CD4-positive, alpha-beta T cell treated with Interleukin-4 for 4 hours (primary cell): ENCODE results near the gene SNCAIP.

Experiments used
- DNase-seq: peaks from one replicate; pipeline ENCODE4 v3.0.0-alpha.2; 2020

Gene SNCAIP

DNA sequence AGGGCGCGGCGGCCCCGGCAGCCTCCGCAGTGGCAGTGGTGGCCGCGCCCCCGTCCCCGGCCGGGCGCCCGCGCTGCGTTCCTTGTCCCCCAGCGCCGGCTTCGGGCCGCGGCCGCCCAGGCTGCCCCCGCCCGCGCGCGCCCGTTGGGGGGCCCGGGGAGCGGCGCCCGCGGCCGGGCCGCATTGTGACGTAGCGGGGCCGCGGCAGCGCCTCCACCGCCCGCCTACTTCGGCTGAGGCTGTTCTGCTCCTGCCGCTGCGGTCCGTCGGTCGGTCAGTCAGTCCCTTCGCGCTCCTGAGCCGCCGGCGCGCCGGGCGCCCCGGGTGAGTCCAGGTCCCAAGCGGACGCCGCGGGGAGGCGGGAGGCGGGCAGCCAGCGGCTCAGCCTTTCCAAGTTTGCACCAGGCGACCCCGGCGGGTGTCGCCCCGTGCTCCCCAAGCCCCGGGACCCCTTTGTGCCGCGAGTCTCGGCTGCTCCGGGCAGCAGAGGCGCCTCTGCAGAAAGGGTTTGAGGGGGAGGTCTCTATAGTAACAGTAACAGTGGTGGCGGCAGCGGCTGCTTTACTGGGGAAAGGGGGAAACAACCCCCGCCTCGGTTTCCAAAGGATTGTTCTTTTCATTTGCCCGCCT, at the start of gene SNCAIP:
SNCAIP (plus strand) TSS at position 277 of the 630 bp plus-strand sequence. CDS start 78,898 bp downstream, outside the sequence.
- DNase-seq = no peak

DNA sequence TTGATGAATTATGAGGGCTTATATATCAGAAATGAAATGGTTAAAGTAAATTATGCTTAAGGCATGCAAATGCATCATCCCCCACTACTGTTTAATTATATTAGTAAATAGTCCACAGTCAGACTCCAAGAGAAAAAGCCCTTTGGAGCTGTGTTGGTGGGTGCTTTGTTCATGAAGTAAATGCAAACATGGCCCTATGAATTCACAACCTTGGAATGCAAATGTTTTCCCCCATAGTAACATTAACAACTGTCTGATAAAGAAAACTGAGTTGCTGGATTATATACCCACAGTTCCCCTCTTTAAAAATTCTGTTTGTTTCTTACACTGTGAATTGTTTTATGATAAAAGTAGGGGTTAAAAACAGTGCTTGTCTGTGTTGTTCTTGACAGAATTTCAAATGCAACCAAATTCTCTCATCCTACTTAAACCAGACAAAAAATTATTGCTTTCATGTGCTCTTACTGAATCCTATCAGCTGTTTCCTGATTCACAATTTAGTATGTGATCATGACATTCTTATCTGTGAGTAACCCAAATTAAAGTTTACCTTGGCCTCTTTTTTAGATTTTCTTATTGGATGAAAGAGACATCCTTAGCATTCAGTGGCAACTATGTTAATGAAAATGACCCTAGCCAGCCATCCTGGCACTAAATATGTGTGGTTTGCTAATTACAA, 48.5 kb upstream of the SNCAIP start:
- no peak for DNase-seq

DNA sequence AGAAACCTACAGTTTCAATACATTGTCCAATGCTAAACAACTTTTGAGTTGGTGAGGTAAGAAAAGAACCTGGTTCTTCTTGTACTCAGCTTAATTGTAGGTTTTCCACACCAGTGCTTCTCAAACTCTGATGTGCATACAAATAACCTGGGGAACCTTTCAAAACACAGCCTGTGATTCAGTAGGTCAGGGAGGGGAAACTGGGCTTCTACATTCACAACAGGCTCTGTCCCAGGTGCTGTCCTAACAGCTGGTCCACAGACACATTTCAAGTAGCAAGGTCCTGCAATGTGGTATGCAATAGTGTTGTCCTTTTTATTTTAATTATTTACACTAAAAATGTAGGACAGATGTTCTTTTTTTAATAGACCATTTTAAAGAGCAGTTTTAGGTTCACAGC, 47.4 kb upstream of the SNCAIP start:
- no peak for DNase-seq

DNA sequence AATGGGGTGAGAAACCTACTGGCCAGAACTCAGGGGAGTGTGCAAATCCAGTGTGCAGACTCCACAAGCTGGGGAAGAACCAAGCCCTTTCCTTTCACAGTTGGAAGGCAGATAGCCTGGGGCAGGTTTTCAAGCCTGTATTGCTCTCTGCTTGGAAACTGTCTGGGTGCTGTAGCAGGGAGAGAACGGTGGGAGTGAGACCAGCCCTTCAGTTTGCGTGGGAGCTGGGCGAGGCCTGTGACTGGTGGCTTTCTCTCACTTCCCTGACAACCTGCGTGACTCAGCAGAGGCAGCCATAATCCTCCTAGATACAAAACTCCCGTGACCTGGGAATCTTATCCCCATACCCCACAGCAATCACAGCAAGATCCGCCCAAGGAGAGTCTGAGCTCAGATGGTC, 44.9 kb upstream of the SNCAIP start:
- DNase-seq = no peak

DNA sequence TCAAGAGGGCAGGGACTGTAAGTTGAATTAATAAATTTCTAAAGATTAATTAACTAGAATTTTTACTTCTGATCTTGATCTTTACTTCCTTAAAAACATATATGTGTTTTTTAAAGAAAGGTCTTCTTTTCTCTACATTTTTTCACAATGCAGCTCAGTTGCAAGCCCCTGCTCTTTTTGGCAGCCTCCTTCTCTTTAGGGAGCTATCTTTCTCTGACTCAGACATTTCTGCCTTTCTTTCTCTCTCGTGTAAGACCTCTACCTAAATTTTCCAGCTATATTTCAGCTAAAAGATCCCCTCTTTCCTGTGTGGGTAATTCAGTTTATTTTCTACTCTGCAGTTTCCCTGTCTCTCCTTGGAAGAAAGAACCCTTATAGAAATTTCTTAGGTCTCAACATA, 38.3 kb upstream of the SNCAIP start:
- no peak for DNase-seq

DNA sequence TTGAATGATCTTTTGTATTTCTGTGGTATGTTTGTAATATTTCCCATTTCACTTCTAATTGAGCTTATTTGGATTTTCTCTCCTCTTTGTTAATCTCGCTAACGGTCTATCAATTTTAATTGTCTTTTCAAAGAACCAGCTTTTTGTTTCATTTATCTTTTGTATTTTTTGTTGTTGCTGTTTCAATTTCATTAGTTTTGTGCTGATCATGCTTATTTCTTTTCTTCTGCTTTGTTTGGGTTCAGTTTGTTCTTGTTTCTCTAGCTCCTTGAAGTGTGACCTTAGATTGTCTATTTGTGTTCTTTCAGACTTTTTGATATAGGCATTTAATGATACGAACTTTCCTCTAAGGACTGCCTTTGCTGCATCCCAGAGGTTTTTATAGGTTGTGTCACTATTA, 28.4 kb upstream of the SNCAIP start:
- DNase-seq = no peak

DNA sequence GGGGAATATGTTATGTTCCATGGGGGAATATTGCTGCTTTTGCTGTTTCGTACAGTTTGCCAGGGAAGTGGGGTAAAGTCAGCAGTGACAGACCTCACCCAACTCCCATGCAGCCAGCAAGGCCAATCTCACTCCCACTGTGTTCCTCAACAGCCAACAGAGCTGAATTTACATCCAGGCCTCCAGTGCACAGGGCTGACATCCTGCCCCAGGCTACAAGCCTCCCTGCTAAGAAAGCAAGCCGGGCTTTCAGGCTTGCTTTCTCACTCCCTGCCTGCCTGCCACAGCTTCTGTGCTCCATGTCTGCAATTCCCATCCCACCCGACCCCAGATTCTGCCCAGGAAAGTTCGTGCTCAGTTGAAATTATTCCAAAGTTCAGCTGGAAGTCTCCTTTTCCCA, 25.5 kb upstream of the SNCAIP start:
- no peak for DNase-seq

DNA sequence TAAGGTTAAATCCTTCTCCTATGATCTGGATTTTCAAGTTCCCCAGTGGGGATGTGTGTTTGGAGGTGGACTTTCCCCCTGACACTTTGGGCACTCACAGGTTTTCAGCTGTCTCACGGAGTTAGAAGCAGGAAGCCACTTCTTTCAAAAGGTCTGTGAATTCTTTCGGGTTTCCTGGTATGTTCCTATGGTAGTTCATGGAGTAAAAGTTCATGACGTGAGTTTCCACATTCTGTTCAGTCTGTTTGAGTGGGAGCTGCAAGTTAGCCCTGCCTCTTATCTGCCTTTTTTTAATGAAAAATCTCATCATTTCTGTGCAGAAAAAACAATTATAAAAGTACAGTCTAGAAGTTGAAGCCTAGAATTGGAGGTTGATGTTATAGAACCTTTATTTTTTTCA, 24.9 kb upstream of the SNCAIP start:
- DNase-seq = no peak

DNA sequence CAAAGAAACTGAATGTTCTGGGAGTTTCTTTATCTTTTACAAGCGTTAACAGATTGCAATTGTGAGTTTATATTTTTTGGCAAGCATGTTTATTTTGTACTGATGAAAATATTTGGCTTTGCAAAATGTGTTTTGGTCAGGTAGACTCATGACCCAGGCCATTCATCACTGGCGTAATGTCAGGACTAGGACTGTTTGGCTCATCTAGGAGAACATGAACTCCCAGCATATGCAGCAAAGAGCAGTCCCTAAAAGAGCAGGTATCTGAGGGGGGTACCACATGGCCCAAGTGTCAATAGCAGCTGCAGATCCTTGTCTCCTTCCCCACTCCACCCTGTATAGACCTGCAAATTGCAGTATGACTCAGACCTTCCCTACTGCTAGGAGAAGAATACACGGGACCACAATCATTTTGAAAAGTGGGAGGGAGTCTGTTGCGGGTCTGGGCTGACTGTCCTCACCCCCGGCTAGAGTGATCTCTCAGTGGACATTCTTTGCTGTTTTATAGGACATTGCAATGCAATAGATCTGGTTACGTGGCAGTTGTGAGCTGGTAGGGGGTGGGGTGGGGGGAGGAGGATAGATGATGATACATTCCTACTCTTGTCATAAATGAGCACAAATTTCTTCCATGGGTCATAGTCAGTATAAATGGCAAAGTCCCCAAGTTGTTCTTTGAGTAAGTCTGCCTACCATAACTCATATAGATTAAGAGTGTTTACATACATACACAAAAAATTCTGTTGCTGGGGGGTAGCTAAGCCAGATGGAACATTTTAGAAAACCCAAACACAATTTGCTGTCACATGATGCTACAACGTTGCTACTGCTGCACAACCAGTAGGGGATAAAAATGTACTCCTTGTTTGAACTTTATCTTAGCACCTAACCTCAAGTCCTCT, 20.8 kb upstream of the SNCAIP start:
- no peak for DNase-seq

DNA sequence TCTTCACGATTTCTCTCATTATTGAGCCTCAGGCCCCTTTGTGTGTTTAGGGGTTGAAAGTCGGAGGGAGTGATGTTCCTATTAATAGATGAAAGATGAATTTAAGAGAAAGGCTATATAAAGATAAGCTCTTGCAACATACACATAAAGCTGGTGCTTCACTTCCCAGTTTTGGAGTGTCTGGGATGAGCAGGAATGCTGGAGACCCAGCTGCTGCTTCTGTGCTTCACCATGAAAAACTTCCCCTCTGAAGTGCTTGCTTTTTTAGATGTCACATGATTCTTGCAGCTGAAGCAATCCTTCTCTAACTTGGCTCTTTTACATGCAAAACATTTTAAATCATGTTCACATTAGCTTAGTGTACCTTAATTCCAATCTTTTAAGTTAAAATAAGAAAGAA, 19.7 kb upstream of the SNCAIP start:
- DNase-seq = no peak

DNA sequence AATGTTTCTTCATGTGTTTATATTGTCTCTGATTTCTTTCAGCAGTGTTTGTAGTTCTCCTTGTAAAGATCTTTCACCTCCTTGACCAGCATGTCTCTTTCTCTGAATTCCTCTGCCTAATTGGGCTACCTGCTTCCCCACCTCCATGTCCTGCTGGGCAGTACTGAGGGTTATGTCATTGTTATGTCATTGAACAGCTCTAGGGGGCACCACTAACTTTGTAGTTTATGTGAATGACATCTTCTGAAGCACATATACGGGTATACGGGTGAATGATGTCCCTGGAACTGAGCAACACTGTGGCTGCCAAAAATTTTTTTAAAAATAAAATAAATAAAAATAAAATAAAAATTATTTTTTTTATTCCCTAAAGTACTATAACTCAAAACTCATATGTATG, 16.9 kb upstream of the SNCAIP start:
- no peak for DNase-seq

DNA sequence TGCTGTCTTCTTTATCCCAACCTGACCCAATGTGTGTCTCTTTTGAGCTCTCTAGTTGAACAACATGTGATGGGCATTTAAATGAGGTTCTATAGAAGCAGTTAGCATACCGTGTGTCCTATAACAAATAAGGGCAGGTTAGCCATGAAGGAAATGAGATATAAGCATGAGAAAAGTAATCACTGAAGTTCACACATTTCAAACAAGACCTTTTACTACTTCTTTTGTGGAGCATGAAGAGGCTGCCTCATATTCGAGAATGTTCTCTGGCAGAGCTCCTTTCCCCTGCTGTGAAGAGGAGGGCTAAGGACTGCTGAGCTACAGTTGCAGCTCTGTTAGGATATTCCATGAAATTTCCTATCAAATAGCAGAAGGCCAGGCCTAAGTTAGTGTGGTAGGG, 15.2 kb upstream of the SNCAIP start:
- no peak for DNase-seq

DNA sequence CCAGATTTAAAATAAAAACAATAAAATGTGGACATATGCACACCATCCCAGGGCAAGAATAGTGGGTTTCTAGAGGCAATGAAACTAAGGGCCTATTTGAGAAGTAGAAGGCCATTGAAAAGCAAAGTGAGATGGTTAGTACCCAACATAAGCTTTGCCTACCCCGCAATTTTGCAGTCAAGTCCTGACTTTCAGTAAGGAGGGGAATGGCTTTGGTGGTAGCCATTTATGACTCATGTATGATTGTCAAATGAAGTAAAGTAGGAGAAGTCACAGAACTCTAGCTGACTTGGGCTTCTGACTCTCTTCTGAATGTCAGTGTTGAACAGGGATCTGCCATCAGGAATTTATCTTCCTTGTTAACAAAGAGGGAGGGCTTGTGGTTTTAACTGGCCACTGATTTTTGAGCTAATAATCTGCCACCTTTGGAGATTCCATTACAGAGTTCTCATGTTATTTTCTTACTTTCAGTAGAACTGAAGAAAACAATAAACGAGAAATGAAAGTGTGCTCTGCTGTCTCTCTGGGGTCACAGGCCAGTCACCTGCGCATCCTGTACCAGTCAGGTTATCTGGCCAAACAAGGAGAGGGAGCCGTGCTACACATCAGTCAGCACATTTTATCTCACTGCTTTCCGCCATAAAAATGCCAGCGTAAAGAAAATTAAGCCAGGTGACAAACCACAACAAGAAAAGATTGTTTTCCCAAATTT, 14.3 kb upstream of the SNCAIP start:
- no peak for DNase-seq

DNA sequence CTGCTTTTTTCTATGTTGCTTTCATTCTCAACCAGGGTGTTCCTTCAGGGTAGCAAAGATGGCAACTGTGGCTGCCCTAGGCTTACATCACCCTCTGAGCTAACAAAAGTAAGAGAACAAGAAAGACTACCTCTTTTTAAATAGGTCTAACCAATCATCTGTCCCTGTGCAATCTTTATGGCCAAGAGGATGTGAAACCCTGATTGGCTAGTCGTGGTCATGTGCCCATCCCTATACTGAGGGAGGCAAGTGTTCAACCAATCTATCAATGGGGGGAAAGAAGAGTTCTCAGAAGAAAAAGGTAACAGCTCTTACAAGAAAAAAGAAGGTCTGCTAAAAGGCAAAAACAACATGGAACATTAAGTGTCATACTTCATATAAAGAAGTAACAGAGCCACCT, 11.7 kb upstream of the SNCAIP start:
- DNase-seq = no peak

DNA sequence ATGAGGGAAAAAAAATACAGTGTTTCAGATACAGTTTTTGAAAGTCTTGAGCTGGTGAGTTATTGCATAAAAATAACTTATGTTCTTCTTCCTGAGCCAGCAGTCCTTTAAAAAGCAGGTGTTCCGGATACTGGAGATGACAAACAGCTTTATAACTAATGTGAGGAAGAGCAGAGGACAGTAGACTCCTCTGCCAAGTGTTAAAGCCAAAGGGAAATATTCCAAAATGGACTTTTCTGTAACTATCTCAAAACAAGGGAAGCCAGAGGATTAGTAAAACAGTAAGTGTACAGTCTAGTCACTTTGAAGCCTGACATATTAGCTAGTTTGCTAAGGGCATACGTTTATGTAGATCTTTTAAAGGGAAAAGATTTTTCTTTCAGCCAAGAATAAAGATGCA, 11.0 kb upstream of the SNCAIP start:
- no peak for DNase-seq

DNA sequence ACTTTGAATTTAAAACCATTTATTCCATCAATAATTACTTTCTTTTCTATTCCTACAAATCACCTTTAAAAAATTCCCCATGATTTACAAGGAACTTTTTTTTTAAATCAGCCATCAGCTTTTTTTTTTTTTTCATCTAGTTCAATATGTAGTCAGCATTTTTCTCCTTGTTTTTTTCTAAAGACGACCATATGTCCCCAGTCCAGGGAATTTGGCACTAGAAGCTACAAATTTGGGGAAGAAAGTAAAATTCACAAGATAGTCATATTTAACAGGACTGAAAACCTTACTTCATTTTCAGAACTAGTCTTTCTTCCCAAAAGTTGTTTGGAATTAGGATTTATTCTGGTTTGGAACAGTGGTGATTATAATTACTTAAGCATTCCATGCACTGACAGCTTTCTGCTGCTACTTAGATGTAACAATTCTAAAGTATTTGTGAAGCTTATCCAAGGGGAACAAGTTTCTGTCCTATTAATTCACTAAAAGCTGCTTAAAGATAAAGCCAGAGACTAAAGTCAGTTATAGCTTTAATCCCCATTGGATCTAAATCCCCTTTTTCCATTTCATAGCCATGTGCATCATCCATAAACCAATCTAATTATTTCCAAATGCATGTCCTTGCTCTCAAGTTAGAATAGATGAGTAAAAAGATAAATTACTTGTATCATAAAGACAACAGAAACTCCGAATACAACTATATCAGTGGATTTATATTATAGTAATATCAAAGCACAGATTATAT, 7.4 kb upstream of the SNCAIP start:
- no peak for DNase-seq

DNA sequence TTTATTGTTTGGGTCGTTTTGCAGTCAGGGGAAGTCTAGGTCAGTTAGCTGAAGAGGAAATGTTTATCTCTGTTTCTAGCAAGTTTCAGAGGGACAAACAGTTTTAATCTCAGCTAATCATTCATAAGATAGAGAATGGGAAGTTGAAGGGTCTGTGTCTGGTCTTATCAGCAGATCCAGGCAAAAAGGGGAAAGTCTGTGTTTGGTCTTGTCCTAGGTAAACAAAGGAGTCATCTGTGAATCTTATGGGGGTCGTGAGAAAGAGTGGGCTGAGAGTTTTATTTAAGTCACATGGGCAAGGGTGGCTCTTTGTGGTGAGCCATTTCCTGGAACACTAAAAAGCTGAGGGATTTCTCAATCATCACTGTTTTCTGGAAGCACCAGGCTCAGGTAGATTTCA, 5.6 kb upstream of the SNCAIP start:
- DNase-seq = no peak

DNA sequence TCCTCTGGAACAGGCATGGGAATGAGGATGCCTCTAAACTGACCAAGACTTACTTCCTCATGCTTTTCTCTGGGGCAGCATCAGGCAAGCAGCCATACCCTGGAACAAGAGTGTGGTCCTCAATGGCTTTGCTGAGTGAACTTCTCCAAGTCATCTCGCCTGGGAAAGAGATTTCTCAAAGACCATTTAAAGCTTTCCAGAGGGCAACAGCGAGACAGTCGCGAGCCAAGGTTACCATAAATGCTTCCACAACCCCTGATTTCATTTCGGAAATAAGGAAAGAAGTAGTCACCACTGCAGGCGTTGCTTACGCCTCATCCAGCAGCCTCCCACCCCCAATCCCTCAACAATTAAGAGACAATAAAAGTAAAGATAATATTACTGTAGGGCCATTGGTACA, 1.1 kb upstream of the SNCAIP start:
- DNase-seq = no peak

DNA sequence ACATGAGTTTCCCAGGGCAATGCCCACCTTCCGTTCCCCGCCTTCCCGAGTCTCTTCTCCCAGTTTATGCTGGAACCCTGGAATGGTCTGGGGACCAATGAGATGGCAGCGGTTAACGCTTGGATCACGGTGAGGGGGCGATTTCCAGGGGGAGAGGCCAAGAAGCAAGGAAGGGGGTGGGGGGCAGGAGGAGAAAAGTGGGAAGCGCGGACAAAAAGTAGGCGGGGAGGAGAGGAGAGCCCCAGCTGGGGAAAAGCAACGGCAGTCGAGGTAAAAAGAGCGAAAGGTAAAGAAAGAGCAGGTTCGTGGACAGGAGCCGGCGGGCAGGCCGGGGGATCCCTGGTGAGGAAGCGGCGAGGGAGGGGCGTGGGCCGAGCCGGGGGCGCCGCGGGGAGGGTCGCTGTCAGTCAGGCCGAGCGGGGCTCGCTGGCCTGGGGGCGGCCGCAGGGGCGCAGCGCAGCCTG, 508 bp upstream of the SNCAIP start:
- no peak for DNase-seq

DNA sequence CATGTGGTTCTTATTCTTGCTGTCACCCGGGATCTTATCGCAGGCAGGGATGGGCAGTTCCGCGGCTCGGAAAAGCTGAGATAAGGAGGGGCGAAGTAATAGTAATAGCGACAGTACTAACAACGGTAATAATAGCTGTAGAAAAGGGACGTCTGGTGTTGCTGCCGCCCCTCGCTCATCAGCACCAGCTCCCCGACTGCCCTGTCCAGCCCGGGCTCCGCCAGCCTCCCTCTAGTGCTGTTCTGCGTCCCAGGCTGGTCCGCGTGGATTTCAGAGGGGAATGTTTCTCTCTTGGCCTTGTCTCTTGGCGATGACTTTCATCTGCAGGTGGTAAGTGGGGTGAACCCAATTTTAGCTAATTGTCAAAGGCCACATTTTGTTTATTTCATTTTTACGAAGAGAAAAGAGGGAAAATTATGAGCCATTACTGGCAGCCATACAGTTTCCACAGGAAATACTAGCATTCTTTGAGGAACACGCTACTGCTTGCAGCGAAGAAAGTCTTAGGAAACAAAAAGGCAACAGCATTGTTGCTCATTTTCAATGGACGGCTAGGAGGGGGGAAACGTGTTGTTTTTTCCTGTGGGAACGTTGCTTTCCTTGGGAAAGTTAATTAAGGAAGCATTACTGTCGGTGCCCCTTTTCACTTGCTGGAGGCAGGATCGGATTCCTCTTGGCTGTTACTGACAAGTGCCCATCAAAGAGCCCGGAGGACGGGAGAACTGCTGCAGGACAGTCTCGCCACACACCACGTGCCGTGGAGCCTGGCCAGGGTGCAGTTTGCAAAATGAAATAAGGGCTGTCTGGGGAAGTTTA, 762 bp downstream of the SNCAIP start:
- DNase-seq = no peak

DNA sequence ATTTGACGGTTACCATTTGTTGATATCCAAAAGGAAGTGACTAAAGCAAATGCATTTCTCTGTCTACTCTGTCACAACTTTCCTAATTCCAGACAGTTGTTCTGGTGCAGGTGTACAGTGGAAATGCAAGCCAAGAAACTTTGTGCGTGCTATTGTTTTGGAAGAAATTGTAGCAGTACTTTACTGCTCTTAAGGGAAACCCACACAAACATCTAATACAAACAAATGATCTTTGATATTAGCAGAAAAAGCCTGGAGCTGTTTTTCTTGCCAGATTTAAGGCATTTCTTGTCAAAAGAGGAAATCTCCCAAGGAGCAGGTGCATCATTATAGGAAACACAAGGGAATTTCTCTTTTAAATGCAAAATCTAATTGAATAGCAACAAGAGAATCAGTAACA, 2.0 kb downstream of the SNCAIP start:
- no peak for DNase-seq

DNA sequence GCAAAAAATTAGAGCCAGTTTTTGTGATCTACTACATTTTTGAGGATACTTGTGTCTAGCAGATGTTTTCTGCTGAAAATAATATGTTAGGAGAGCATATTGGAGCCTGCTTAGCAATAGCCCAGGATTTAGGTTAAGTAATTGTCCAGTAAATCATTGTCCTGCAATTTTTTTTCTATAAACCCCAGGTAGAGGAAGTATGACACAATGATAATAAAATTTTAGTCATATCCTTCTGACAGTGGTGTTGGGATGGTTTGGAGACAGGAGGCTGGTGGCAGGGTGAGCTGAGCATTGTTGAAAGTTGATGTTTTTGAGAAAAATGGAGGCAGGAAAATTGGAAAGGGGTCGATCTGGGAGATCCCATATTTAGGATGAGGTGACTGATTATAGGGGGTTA, 3.5 kb downstream of the SNCAIP start:
- no peak for DNase-seq
